Measurements from ENCODE around the gene WDR4. TPM values are rescaled to one million over a fixed set of nuclear protein-coding genes. Genes with fewer than 3 reads are reported as not detected.
"Not testable (repeated sequence)": the region's sequence is repeated elsewhere in the genome, so short reads cannot be mapped to it uniquely, and the experiment has no call there.

Gene WDR4
- total RNA-seq, 1 donor from 2014 or later: 65.6 TPM

- H3K27ac Mint-ChIP-seq: no peak overlapping the region
- no peaks in the 10 kb centered on the region for H3K9me3 Mint-ChIP-seq
- peaks cover 2% of the 10 kb centered on the region for H3K4me1 Mint-ChIP-seq (ENCODE audit: low read depth)
- DNase-seq (ENCODE audit: low spot score): no peak
- intact Hi-C loops (cut with micrococcal nuclease): no loop called here
- H3K4me3 Mint-ChIP-seq (ENCODE audit: low read depth): no peak overlapping the region
- no peaks in the 10 kb centered on the region for H3K27me3 Mint-ChIP-seq (ENCODE audit: low read depth)
- peaks cover 77% of the 10 kb centered on the region for H3K36me3 Mint-ChIP-seq (ENCODE audit: low read depth)
Measured at GRCh38 chr21:42855937-42856335, 23.4 kb downstream of the WDR4 start.

GRCh38 chr21:42855171-42855936 lies 24.0 kb downstream of the WDR4 start:
- Mint-ChIP-seq H3K27me3 (ENCODE audit: low read depth) (no peaks in the 10 kb centered on the region), H3K4me3 (ENCODE audit: low read depth) (no peak overlapping the region), H3K4me1 (ENCODE audit: low read depth) (peaks cover 2% of the 10 kb centered on the region), H3K9me3 (no peaks in the 10 kb centered on the region), H3K27ac (no peak overlapping the region), H3K36me3 (ENCODE audit: low read depth) (peaks cover 79% of the 10 kb centered on the region)
- intact Hi-C loops (cut with micrococcal nuclease): no loop called here
- DNase-seq (ENCODE audit: low spot score): no peak

GRCh38 chr21:42854246-42855010 lies 24.9 kb downstream of the WDR4 start:
- DNase-seq (ENCODE audit: low spot score): no peak
- H3K4me1 Mint-ChIP-seq (ENCODE audit: low read depth): peaks cover 2% of the 10 kb centered on the region
- H3K36me3 Mint-ChIP-seq (ENCODE audit: low read depth): peaks cover 87% of the 10 kb centered on the region
- intact Hi-C loops (cut with micrococcal nuclease): no loop called here
- no peaks in the 10 kb centered on the region for H3K27me3 Mint-ChIP-seq (ENCODE audit: low read depth)
- H3K9me3 Mint-ChIP-seq: no peaks in the 10 kb centered on the region
- no peak overlapping the region for H3K4me3 Mint-ChIP-seq (ENCODE audit: low read depth)
- H3K27ac Mint-ChIP-seq: no peak overlapping the region

GRCh38 chr21:42853621-42854020 lies 25.7 kb downstream of the WDR4 start:
- intact Hi-C loops (cut with micrococcal nuclease): no loop called here
- DNase-seq (ENCODE audit: low spot score): no peak
- Mint-ChIP-seq H3K36me3 (ENCODE audit: low read depth) (peaks cover 87% of the 10 kb centered on the region), H3K9me3 (no peaks in the 10 kb centered on the region), H3K4me3 (ENCODE audit: low read depth) (no peak overlapping the region), H3K4me1 (ENCODE audit: low read depth) (peaks cover 2% of the 10 kb centered on the region), H3K27me3 (ENCODE audit: low read depth) (no peaks in the 10 kb centered on the region), H3K27ac (no peak overlapping the region)

- peaks cover 2% of the 10 kb centered on the region for H3K4me1 Mint-ChIP-seq (ENCODE audit: low read depth)
- H3K9me3 Mint-ChIP-seq: no peaks in the 10 kb centered on the region
- peaks cover 84% of the 10 kb centered on the region for H3K36me3 Mint-ChIP-seq (ENCODE audit: low read depth)
- intact Hi-C loops (cut with micrococcal nuclease): no loop called here
- no peak for DNase-seq (ENCODE audit: low spot score)
- H3K27ac Mint-ChIP-seq: no peak overlapping the region
- H3K4me3 Mint-ChIP-seq (ENCODE audit: low read depth): no peak overlapping the region
- H3K27me3 Mint-ChIP-seq (ENCODE audit: low read depth): no peaks in the 10 kb centered on the region
Measured at GRCh38 chr21:42852925-42853570, 26.3 kb downstream of the WDR4 start.

GRCh38 chr21:42851812-42852665 lies 27.3 kb downstream of the WDR4 start:
- H3K9me3 Mint-ChIP-seq: no peaks in the 10 kb centered on the region
- H3K27me3 Mint-ChIP-seq (ENCODE audit: low read depth): no peaks in the 10 kb centered on the region
- H3K4me3 Mint-ChIP-seq (ENCODE audit: low read depth): no peak overlapping the region
- intact Hi-C loops (cut with micrococcal nuclease): no loop called here
- peaks cover 80% of the 10 kb centered on the region for H3K36me3 Mint-ChIP-seq (ENCODE audit: low read depth)
- no peak overlapping the region for H3K27ac Mint-ChIP-seq
- H3K4me1 Mint-ChIP-seq (ENCODE audit: low read depth): peaks cover 2% of the 10 kb centered on the region
- no peak for DNase-seq (ENCODE audit: low spot score)

GRCh38 chr21:42850866-42851391 lies 28.4 kb downstream of the WDR4 start:
- no peaks in the 10 kb centered on the region for H3K27me3 Mint-ChIP-seq (ENCODE audit: low read depth)
- H3K36me3 Mint-ChIP-seq (ENCODE audit: low read depth): peaks cover 80% of the 10 kb centered on the region
- DNase-seq (ENCODE audit: low spot score): no peak
- H3K9me3 Mint-ChIP-seq: no peaks in the 10 kb centered on the region
- H3K4me3 Mint-ChIP-seq (ENCODE audit: low read depth): no peak overlapping the region
- intact Hi-C loops (cut with micrococcal nuclease): no loop called here
- H3K4me1 Mint-ChIP-seq (ENCODE audit: low read depth): no peaks in the 10 kb centered on the region
- H3K27ac Mint-ChIP-seq: no peak overlapping the region

- no peaks in the 10 kb centered on the region for H3K4me1 Mint-ChIP-seq (ENCODE audit: low read depth)
- H3K4me3 Mint-ChIP-seq (ENCODE audit: low read depth): no peak overlapping the region
- H3K27me3 Mint-ChIP-seq (ENCODE audit: low read depth): no peaks in the 10 kb centered on the region
- no peak overlapping the region for H3K27ac Mint-ChIP-seq
- intact Hi-C loops (cut with micrococcal nuclease): no loop called here
- peaks cover 78% of the 10 kb centered on the region for H3K36me3 Mint-ChIP-seq (ENCODE audit: low read depth)
- H3K9me3 Mint-ChIP-seq: no peaks in the 10 kb centered on the region
- no peak for DNase-seq (ENCODE audit: low spot score)
Measured at GRCh38 chr21:42850463-42850862, 28.9 kb downstream of the WDR4 start.

- H3K27ac Mint-ChIP-seq: no peak overlapping the region
- intact Hi-C loops (cut with micrococcal nuclease): no loop called here
Measured at GRCh38 chr21:42849759-42850412, 29.5 kb downstream of the WDR4 start.

GRCh38 chr21:42848932-42849758 lies 30.2 kb downstream of the WDR4 start:
- H3K4me1 Mint-ChIP-seq (ENCODE audit: low read depth): no peaks in the 10 kb centered on the region
- H3K36me3 Mint-ChIP-seq (ENCODE audit: low read depth): peaks cover 78% of the 10 kb centered on the region
- H3K27me3 Mint-ChIP-seq (ENCODE audit: low read depth): no peaks in the 10 kb centered on the region
- H3K27ac Mint-ChIP-seq: no peak overlapping the region
- H3K4me3 Mint-ChIP-seq (ENCODE audit: low read depth): no peak overlapping the region
- intact Hi-C loops (cut with micrococcal nuclease): no loop called here
- no peak for DNase-seq (ENCODE audit: low spot score)
- no peaks in the 10 kb centered on the region for H3K9me3 Mint-ChIP-seq

More at GRCh38 chr21:42849759-42850412, 29.5 kb downstream of the WDR4 start:
- no peak for DNase-seq (ENCODE audit: low spot score)
- no peaks in the 10 kb centered on the region for H3K4me1 Mint-ChIP-seq (ENCODE audit: low read depth)
- H3K27me3 Mint-ChIP-seq (ENCODE audit: low read depth): no peaks in the 10 kb centered on the region
- H3K9me3 Mint-ChIP-seq: no peaks in the 10 kb centered on the region
- H3K4me3 Mint-ChIP-seq (ENCODE audit: low read depth): no peak overlapping the region
- H3K36me3 Mint-ChIP-seq (ENCODE audit: low read depth): peaks cover 80% of the 10 kb centered on the region

GRCh38 chr21:42848144-42848931 lies 31.0 kb downstream of the WDR4 start:
- intact Hi-C loops (cut with micrococcal nuclease); DNase-seq (ENCODE audit: low spot score); H3K27me3 Mint-ChIP-seq (ENCODE audit: low read depth); H3K4me3 Mint-ChIP-seq (ENCODE audit: low read depth); H3K9me3 Mint-ChIP-seq; H3K4me1 Mint-ChIP-seq (ENCODE audit: low read depth); H3K27ac Mint-ChIP-seq: not testable (repeated sequence)
- peaks cover 73% of the 10 kb centered on the region for H3K36me3 Mint-ChIP-seq (ENCODE audit: low read depth)

All from activated T-helper 2 cell treated with anti-CD3 and anti-CD28 coated beads, Interferon-gamma antibody, Interleukin-2, Interleukin-4, amounts not matched to agents 10 μg/mL and 5 μg/mL and 100 μg/mL, durations not matched to agents 14 hours and 24 hours and 36 hours (primary cell).